DND-41 (cell line): ENCODE measurements around the gene ZDHHC11.

ENCODE experiments used
- EZH2 ChIP-seq: IDR thresholded peaks from 3 replicates; pipeline ENCODE4 v1.6.1; 2012; ENCODE audit warnings: borderline replicate concordance, low read depth, mild to moderate bottlenecking, moderate library complexity, low read length, inconsistent platforms; ENCODE audit not compliant: severe bottlenecking
- TF ChIP-seq, protein P1 (sequence below): IDR thresholded peaks from 2 replicates; pipeline ENCODE4 v1.5.1; 2012; ENCODE audit warnings: borderline replicate concordance, low read length, moderate library complexity, mild to moderate bottlenecking; ENCODE audit not compliant: poor library complexity, severe bottlenecking; ENCODE audit errors: extremely low read depth

GRCh38 chr5:821504-821903 is 29.3 kb downstream of the ZDHHC11 start:
- TF ChIP-seq, protein P1, sequence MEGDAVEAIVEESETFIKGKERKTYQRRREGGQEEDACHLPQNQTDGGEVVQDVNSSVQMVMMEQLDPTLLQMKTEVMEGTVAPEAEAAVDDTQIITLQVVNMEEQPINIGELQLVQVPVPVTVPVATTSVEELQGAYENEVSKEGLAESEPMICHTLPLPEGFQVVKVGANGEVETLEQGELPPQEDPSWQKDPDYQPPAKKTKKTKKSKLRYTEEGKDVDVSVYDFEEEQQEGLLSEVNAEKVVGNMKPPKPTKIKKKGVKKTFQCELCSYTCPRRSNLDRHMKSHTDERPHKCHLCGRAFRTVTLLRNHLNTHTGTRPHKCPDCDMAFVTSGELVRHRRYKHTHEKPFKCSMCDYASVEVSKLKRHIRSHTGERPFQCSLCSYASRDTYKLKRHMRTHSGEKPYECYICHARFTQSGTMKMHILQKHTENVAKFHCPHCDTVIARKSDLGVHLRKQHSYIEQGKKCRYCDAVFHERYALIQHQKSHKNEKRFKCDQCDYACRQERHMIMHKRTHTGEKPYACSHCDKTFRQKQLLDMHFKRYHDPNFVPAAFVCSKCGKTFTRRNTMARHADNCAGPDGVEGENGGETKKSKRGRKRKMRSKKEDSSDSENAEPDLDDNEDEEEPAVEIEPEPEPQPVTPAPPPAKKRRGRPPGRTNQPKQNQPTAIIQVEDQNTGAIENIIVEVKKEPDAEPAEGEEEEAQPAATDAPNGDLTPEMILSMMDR, result peak; percentile 9
- no peak for TF ChIP-seq EZH2
